ENCODE results near the gene ZW10.
"Not testable (repeated sequence)": the region's sequence is repeated elsewhere in the genome, so short reads cannot be mapped to it uniquely, and the experiment has no call there.

The ZW10 gene, protein sequence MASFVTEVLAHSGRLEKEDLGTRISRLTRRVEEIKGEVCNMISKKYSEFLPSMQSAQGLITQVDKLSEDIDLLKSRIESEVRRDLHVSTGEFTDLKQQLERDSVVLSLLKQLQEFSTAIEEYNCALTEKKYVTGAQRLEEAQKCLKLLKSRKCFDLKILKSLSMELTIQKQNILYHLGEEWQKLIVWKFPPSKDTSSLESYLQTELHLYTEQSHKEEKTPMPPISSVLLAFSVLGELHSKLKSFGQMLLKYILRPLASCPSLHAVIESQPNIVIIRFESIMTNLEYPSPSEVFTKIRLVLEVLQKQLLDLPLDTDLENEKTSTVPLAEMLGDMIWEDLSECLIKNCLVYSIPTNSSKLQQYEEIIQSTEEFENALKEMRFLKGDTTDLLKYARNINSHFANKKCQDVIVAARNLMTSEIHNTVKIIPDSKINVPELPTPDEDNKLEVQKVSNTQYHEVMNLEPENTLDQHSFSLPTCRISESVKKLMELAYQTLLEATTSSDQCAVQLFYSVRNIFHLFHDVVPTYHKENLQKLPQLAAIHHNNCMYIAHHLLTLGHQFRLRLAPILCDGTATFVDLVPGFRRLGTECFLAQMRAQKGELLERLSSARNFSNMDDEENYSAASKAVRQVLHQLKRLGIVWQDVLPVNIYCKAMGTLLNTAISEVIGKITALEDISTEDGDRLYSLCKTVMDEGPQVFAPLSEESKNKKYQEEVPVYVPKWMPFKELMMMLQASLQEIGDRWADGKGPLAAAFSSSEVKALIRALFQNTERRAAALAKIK

DNA sequence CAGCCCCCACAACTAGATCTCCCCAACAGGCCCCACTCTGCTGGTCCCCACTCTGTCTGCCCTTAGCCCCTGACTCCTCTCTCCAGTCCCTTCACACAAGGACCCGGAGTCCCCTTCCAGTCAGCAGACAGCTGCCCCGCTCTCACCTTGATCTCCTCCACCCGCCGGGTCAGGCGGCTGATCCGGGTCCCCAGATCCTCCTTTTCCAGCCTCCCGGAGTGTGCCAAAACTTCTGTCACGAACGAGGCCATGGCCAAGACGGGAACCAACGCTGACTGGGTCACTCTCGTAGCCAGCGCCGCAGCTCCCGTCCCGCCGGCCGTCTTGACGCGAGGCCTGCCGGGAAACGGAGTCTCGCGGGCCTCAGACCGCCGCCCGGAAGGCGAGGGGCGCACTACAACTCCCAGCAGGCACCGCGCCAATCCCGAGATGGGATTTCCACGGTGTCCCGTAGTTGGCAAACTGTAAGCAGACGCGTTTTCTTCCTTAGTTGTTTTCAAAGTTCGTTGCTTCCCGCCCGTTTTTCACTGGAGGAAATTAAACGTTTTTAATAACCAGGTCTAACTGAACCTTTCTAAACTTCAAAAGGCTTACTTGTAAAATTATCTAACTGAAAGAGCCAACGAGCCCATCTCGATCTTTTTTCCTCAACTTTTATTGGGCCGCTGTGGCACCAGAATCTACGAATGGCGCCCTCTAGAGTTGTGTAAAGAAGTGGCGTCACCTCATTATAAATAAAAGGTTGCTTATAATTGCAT lies at the start of gene ZW10:
Gene ZW10 (minus strand): TSS at position 277 of the 758 bp plus-strand sequence. CDS start 26 bp downstream, at position 251.
- DNase-seq: peak; percentile 94

- no peak for DNase-seq
Measured at GRCh38 chr11:113818426-113818825, 44.9 kb upstream of the ZW10 start.

DNA sequence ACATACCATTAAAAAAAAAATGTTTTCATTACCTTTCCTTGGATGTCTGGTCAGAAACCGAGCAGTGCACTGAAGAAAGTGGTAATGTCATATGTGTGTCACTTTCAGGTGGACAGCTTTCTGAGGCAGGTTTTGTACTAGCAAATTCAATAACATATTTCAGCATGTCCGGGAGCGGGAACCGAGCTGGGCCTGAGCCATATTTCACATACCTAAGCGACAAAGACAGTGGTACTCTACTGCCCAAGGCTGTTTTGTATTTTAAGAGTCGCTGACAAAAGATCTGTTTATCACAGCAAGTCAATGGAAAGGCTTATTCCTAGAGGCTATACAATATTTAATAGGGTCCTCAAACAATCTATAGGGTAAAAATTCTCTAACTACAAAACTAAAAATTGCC lies 44.1 kb upstream of the ZW10 start:
- no peak for DNase-seq

- DNase-seq: no peak
Measured at GRCh38 chr11:113817162-113817561, 43.7 kb upstream of the ZW10 start.

DNA sequence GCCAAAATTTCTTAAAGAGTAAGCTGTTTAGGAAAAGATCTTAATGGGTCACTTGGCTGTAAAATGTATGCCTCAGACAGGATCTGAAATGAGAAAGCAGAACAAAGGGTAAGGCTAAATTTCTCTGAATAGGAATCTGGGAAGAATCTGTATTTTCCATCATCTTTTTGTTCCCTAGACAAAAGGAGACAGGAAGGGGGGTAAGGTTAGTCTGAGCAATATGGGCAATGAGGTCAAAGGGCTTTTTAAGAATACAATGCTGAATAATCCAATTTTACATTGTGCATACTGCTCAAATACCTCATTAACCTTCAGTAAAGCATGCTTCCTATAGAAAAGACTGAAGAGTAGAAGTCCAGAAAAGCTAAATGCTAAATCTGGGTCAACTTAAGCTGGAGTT lies 40.7 kb upstream of the ZW10 start:
- no peak for DNase-seq

GRCh38 chr11:113808931-113809330 lies 35.4 kb upstream of the ZW10 start:
- no peak for DNase-seq

GRCh38 chr11:113806406-113806805 lies 32.9 kb upstream of the ZW10 start:
- no peak for DNase-seq

DNA sequence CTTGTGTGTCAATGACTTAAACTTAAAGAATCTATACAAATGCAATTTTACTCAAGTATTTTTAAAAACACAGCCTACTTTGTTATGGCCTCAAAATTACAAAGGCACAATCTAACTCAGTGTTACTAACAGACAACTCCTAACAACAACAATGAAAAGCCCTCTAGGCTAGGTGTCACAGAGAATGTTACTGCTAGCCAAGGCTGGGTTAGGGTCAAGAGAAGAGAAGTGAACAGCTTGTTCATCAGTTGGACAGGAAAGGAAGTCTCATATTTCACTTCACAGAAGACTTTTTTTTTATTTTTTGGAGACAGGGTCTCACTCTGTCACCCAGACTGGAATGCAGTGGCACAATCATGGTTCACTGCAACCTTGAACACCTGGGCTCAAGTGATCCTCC lies 32.1 kb upstream of the ZW10 start:
- no peak for DNase-seq

- DNase-seq: no peak
Measured at GRCh38 chr11:113802621-113803020, 29.1 kb upstream of the ZW10 start.

DNA sequence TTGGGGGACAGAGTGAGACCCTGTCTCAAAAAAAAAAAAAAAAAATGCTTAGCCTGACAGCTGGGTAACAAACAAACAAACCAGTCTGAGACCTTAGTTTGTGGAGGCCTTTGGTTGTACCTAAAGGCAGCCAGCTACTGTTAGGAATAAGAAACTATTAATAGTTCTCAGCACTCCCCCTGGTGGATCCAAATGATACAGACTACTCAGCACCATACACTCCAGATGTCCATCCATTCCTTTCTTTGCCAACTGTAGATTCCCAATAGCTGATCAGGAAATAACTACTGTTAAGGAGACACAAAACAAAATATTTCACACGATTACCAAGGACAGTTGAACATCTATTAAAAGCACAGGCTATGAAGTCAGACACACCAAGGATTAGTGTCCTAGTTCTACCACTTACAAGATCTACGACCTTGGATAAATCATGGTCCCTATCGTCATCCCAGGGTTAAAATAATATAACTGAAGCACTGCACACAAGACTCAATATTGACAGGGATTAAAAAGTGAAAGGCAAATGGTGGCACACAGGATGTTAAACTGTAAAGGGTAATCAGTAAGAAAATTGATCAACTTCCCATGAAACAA lies 23.3 kb upstream of the ZW10 start:
- no peak for DNase-seq

- no peak for DNase-seq
Measured at GRCh38 chr11:113789675-113790320, 16.3 kb upstream of the ZW10 start.

- not testable (repeated sequence) for DNase-seq
Measured at GRCh38 chr11:113789016-113789415, 15.5 kb upstream of the ZW10 start.

DNA sequence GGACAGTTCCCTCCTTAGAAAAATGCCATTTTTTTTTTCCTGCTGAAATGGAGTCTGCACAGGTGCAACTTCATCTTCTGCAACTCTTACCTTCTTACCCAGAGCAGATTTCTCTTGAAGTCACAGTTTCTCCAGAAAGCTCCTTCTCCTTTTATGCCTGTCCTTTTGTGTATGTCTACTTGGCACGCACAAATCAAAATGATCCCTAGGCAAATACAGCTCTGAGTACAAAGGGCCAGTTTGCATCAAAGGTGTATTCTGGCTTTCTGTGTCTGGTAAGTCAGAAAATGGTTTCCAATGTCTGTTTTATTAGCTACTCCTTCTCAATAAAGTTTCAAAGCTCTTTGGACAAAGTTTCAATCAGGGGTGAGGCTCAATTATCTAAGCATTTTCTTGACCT lies 8.6 kb upstream of the ZW10 start:
- DNase-seq: no peak

GRCh38 chr11:113781682-113782081 lies 8.2 kb upstream of the ZW10 start:
- no peak for DNase-seq

- no peak for DNase-seq
Measured at GRCh38 chr11:113779496-113779895, 6.0 kb upstream of the ZW10 start, which contains the start of gene CLDN25. TSS of gene CLDN25 (plus strand) at chr11:113779796. CDS start at chr11:113779796, 0 bp downstream.

DNA sequence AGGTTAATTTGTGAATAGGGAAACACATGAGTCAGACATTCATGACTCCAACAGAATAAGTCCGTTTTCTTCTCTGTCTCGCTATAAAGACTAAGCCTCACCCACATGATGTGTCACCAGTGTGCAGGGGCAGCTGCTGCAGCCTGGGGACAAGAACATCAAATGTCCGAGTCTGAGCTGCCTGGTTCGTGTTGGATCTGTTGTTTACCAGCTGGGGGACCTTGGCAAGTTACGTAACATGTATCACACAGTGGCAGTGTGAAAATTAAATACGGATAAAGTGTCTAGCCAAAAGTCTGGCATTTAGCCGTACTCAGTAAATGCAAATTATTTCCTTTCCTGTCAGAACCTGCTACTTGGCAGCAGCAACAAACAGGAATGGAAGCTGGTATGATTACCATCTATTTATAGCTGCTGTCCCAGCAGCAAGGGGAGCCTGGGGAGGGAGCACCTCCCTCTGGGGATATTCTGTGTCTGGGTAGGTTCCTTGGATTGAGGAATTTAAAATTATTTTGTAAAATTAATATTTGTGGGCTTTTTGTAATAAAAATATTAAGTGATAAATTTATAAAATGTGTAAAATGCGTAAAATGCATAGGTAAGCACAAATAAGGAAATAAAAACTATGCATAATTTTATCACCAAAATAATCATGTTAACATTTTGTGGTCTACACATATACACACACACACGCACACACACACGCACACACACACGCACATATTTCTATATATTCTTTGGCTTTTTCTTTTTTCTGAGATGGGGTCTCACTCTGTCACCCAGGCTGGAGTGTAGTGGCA lies 4.8 kb upstream of the ZW10 start:
- no peak for DNase-seq

DNA sequence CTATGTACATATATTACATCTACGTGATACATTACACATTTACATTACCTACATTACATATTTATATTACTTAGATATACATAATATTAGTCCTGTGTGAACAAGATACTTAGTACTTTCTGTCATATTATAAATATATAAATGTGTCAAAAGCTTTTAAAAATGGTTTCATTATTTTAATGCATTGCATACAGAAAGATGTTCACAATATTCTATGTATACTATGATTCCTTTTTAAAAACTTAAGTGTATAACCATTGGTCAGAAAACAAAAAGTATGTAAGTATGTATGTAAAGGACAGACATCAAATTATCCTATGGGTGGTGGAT lies 647 bp upstream of the ZW10 start:
- no peak for DNase-seq

GRCh38 chr11:113773092-113773415 lies 438 bp downstream of the ZW10 start:
- DNase-seq: no peak

DNA sequence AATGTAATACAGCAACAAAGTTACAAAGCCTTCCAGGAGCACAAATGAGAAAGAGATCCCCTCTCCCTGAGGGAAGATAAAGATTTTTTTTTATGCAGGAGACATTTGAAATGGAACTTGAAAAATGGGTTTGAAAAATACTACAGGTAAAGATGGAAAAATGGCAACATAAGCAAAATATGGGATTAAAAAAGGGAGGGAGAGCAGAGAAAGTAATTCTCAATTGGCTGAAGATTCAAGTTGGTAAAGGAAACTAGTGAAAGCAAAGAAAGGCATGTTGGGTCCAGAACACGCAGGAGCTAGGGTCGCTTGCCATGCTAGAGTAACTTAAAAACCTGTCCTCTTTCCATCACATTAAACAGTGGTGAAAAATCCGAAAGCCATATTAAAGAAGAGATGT lies 1.5 kb downstream of the ZW10 start:
- DNase-seq: no peak

- no peak for DNase-seq
Measured at GRCh38 chr11:113764527-113765219, 8.8 kb downstream of the ZW10 start.

GRCh38 chr11:113763040-113763439 lies 10.5 kb downstream of the ZW10 start:
- not testable (repeated sequence) for DNase-seq

Measured in activated CD8-positive, alpha-beta memory T cell treated with anti-CD3 and anti-CD28 coated beads, Interleukin-2, amount 50 U/mL, for 48 hours (primary cell).